T-helper 22 cell (primary cell): ENCODE data around the gene ABCA7.

ENCODE experiments used
- DNase-seq: peaks from one replicate; pipeline ENCODE4 v3.0.0-alpha.2; 2020; ENCODE audit warnings: low read depth

Gene ABCA7

GRCh38 chr19:1004204-1004802 lies 35.6 kb upstream of the ABCA7 start:
- DNase-seq = no peak

- DNase-seq = no peak
Observed at GRCh38 chr19:1004803-1005664, 34.9 kb upstream of the ABCA7 start.

GRCh38 chr19:1006711-1007398 lies 33.1 kb upstream of the ABCA7 start:
- DNase-seq = no peak

- no peak for DNase-seq
Observed at GRCh38 chr19:1007399-1008251, 32.3 kb upstream of the ABCA7 start.

GRCh38 chr19:1008268-1009040 lies 31.5 kb upstream of the ABCA7 start:
- DNase-seq = no peak

- DNase-seq = no peak
Observed at GRCh38 chr19:1009041-1009980, 30.6 kb upstream of the ABCA7 start.

- DNase-seq = no peak
Observed at GRCh38 chr19:1009981-1010538, 29.8 kb upstream of the ABCA7 start.

GRCh38 chr19:1010586-1011510 lies 29.1 kb upstream of the ABCA7 start:
- DNase-seq = no peak

GRCh38 chr19:1011831-1012333 lies 28.0 kb upstream of the ABCA7 start:
- no peak for DNase-seq

GRCh38 chr19:1012334-1012733 lies 27.6 kb upstream of the ABCA7 start:
- no peak for DNase-seq

GRCh38 chr19:1013218-1013617 lies 26.7 kb upstream of the ABCA7 start:
- DNase-seq = no peak

GRCh38 chr19:1014161-1015060 lies 25.5 kb upstream of the ABCA7 start:
- no peak for DNase-seq

GRCh38 chr19:1015061-1015781 lies 24.7 kb upstream of the ABCA7 start:
- no peak for DNase-seq

GRCh38 chr19:1015782-1016646 lies 23.9 kb upstream of the ABCA7 start:
- DNase-seq = no peak

GRCh38 chr19:1016647-1017114 lies 23.2 kb upstream of the ABCA7 start:
- no peak for DNase-seq
